Activated CD4-positive, alpha-beta T cell treated with anti-CD3 and anti-CD28 coated beads, Interleukin-2, Interleukin-6, amounts not matched to agents 100 ng/mL and 50 ng/mL, durations not matched to agents 16 hours and 8 hours (primary cell): ENCODE results near the gene ATIC.

Source experiments
- DNase-seq: peaks from one replicate; pipeline ENCODE4 v3.0.0-alpha.2; 2020

ATIC gene

GRCh38 chr2:215361876-215362561 is 50.2 kb downstream of the ATIC start:
- no peak for DNase-seq

DNA sequence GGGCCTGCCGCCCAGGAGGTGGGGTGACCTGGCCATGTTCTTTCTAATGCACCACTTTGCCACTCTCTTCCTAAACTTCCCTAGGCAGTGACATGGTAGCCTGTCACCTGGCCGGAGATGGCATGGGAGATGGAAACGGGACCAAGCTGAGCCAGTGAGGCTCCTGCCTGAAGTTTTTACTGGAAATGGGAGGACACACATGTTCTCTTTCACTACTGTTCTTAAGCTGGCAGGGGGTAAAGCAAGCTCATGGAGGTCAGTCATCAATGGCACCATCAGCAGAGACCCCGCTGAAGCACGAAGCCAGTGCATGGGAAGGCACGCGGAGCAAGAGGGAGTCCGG is 50.7 kb downstream of the ATIC start:
- no peak for DNase-seq

DNA sequence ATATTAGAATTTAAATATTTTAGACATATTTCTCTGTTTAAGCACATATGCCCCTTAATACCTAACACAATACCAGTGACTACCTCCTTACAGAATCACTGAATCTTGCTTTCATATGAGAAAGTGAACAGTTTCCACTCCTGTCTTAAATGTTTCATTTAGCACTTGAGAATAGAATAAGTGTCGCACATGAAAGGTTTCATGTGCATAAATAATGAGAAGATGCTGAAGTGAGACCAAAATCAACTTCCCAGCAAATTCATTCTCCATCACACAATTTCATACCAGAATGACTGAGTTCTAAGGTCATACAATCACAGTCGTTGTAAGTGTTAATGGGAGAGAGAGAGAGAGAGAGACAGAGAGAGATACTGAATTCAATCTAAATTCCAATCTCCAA is 51.2 kb downstream of the ATIC start:
- no peak for DNase-seq

- no peak for DNase-seq
Observed at GRCh38 chr2:215363461-215364156, 51.8 kb downstream of the ATIC start.

- no peak for DNase-seq
Observed at GRCh38 chr2:215364157-215365155, 52.6 kb downstream of the ATIC start.

DNA sequence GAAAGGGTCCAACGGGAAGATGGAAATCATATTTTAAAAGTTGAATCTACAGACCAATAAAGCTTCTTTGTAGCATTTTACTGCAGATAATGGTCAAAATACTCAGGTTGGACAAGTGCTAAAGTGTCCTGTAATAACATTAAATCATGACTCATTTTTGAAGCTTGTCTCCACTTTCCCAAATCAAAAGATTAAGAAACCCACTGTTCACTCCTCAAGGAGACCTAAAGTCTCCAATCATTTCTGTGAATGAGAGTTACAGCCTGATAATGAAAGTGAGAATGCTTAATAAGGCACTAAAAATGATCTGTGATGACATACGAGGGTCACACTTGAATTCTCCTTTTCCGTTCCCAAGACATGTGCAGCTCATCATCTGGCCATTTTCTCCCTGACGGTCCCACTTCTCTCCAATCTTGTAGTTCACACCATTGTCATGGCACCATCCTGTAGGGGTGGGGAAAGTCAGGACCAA is 53.4 kb downstream of the ATIC start:
- DNase-seq = no peak

- DNase-seq = no peak
Observed at GRCh38 chr2:215366440-215367032, 54.7 kb downstream of the ATIC start.

DNA sequence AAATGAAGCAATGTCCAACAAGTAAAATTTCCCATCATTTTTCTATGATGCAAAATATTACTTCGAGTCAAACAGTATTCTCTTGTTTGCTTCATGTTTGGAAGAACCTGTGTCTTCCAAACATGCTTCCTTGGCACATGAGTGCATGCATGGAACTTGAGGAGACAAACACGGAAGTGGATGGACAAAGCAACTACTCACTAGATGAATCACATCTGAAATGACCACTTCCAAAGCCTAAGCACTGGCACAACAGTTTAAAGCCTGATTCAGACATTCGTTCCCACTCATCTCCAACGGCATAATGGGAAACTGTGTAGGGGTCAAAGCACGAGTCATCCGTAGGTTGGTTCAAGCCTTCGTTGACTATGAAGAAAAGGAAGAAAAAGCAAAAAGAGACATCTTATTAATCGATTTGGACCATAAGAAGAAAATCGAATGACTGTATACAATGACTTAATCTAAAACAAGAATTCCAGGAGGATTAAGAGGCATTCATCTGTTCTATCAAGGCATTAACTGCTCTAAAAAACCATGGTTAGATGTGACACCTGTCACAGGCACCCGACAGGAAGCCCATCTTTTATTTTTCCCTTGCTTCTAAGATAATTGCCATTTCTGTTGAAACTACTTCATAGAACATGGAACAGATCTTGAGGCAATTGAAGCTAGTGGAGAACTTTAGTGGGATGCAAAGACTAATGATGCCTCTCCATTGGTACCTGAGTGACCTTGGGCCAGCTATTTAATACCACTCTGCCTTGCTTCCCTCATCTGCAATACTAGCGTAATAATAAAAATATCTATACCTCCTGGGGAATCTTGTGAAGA is 56.0 kb downstream of the ATIC start:
- no peak for DNase-seq

DNA sequence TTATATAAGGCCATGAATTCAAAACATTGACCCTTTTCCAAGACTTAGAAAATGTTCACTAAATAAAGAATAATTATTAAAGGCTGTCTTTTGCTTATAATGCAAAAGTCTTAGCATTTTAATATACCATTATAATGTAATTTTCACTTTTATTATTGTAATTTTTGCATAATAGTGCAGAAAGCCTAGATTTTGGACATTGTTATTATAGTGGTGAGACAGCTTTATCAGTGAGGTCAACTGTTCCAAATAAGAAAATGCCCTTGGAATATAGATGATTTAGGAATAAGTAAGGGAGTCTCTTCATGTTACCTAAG is 56.6 kb downstream of the ATIC start:
- no peak for DNase-seq

DNA sequence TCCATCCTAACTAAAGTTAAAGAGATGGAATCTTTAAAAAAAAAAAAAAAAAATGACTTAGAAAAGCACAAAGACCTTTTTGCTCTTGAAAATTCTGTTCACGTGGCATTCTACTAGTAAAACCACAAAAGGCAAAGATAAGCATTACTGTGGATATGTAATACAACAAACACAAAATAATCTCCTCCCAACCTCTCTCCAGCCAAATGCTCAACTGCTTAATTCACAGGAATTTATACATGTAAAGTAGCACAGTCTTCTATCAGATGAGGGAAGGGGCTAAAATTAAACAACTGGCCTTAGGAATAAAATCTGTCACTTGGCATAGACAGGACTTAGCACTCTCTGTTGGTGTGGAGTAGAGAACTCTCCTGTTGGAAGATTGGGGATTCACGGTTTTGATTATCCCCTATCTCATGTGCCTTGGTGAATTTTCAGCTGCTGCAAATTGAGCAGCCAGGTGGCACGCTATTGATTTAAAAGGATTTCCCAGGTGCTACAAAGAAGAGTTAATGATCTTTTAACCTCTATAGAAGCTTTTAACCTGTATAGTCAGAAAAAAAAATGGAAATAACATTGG is 57.4 kb downstream of the ATIC start:
- no peak for DNase-seq

GRCh38 chr2:215370112-215370965 is 58.5 kb downstream of the ATIC start:
- no peak for DNase-seq

DNA sequence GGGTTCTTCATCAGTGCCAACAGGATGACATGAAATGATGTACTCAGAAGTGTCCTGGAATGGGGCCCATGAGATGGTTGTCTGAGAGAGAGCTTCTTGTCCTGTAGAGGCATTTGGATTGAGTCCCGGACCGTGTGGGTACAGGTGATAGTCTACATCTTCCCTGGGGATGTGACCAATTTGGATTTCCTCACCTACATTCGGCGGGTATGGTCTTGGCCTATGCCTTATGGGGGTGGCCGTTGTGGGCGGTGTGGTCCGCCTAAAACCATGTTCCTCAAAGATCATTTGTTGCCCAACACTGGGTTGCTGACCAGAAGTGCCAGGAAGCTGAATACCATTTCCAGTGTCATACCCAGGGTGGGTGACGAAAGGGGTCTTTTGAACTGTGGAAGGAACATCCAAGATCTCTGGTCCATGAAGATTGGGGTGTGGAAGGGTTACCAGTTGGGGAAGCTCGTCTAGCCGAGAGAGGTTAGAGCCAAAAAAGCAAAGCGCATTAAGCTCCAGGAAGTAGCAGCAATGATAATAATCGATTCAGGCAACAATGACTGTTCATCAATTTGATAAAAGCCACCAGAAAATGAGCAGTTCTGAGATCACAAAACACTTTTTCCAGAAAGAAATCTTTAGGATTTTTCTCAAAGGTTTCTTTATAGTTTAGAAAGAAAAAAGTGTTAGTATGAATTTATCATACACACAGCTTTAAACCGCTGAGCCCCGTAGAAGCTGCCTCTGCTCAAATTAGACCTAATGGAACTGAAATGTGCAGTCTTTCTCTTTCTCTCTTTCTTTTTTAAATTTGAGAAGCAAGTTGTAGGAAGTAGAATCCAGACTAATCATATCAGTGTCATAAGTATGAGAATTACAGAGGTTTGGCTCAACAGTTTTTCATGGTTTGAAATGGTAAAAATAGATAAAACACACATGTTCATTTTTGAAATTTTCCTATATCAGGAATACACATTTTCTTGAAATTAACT is 60.3 kb downstream of the ATIC start:
- no peak for DNase-seq

DNA sequence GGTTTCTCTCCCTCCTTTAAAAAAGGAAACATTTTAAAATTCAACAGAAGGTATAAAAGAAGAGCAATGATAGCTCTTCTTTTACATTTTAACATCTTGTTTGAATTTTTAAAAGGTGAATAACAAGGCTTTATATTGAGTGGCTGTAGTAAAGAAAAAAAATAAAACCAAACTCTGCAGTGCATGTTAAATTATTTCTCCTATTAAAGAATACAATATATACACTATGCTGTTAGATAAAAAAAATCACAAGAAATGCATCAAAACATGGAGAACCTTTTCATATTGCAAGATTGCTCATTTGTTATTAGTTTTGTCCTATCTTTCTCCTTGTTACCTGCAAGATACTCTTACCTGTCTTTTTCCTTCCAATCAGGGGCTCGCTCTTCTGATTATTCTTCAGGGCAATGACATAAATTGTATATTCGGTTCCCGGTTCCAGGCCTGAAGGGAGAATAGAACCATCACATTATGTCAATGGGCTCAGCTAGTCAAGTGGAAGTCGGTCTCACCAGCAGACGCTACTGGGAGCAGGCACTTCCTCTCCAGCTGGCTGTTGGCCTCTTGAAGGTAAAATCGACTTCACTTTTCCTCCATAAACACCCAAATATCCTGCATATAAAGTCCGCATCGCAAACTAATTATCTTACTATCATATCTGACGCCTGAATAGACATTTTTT is 61.2 kb downstream of the ATIC start:
- DNase-seq = no peak

DNA sequence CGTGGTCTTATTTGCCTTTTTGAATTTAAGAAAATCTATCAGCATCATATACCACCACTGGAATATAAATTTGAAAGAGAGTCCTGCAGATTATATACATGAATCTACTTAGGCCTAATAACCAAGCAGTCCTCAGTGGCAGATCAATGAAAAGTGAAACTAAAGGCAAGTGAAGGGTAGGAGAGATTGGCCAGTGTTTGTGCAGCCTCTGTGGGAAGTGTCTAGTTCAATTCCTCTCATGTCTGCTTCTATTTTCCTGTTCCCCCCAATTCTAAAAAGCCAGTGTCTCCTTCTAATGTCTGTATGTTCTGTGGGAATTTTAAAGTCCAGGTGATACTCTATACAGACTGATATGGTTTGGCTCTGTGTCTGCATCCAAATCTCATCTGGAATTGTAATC is 62.1 kb downstream of the ATIC start:
- no peak for DNase-seq

DNA sequence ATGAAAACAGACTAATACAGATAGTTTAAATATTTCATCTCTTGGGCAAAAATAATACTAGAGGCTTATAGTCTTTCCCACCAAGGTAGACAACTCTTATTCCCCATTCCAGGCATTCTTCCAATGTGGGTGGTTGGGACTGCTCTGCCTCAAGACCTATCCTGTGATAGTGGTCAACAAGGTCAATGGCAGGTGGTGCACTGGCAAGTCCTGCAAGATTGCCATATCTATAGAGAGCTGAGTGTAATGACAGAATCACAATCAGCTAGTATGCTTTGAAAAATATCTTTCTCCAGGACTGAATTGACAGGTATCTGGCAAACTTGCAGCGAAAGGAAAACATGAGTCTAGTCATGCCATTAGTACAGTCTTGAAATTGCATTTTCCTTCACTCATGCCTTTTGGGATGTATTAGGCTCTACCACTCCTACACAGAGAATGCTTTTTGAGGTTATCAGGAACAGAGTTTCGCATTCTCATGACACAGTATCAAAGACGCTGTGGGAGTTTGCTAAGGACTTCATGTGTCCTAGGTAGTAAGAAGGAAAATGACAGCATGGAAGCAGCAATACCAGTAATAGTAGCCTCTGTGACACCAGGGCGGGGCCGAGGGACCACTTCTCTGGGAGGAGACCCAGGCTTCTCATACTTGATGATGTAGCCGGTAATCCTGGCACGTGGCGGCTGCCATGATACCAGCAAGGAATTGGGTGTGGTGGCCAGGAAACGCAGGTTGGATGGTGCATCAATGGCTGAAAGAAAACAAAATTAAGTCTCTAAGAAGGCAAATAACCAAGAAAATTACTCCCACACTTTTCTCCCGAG is 63.0 kb downstream of the ATIC start:
- DNase-seq = no peak

- DNase-seq = no peak
Observed at GRCh38 chr2:215375467-215375830, 63.6 kb downstream of the ATIC start.

DNA sequence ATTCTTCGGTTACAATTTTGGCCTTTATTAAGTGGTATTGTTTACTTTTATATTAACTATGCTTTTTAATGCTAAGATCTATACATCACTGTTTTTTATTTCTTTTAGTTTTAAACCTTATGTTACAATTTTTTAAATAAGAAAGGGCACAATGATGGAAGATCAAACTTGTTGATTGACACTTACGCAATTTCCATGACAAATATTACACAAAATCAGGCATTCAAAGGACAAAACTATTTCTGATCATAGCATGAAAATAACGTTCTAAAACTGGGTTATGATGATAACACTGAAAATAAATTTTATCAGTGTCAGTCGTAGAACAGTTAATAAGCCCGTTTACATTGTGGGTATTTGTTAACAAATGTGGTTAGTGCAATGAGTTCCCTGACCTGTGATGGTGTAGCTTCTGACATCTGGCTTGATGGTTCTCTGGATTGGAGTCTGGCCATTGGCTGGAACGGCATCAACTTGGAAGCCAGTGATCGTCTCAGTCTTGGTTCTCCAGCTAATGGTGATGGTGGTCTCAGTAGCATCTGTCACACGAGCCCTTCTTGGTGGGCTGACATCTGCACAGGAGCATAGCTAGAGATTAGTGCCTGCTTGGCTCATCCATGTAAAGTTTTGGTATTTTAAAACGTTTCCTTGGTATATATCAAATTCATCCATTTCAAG is 64.4 kb downstream of the ATIC start:
- DNase-seq = no peak

DNA sequence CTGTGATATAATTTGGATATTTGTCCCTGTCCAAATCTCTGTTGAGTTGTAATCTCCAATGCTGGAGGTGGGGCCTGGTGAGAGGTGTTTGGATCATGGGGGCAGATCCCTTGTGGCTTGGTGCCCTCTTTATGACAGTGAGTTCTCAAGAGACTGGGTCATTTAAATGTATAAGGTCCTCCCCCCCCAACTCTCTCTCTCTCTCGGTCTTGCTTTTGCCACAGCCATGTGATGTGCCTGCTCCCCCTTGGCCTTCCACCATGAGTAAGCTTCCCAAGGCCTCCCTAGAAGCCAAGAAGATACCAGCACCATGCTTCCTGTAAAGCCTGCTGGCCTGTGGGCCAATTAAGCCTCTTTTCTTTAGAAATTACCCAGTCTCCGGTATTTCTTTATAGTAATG is 65.4 kb downstream of the ATIC start:
- DNase-seq = no peak
